ENCODE results near the gene GRIK3. TPM values are rescaled to one million over a fixed set of nuclear protein-coding genes. Genes with fewer than 3 reads are reported as not detected.

Gene GRIK3
- total and polyA plus RNA-seq, 2 experiments from 2014 or later: 0.09 TPM; not detected in 1

- Histone ChIP-seq H3K4me1 (ENCODE audit: low read depth) (no peaks in the 10 kb centered on the region), H3K36me3 (no peaks in the 10 kb centered on the region), H3K4me3 (no peak overlapping the region), H3K27me3 (no peaks in the 10 kb centered on the region), H3K9me3 (ENCODE audit: low read depth) (no peaks in the 10 kb centered on the region), H3K27ac (no peak overlapping the region)
- no peak for DNase-seq (ENCODE audit: low read depth in 1 of 2, low spot score in 1 of 2)
- TF ChIP-seq, protein P1, sequence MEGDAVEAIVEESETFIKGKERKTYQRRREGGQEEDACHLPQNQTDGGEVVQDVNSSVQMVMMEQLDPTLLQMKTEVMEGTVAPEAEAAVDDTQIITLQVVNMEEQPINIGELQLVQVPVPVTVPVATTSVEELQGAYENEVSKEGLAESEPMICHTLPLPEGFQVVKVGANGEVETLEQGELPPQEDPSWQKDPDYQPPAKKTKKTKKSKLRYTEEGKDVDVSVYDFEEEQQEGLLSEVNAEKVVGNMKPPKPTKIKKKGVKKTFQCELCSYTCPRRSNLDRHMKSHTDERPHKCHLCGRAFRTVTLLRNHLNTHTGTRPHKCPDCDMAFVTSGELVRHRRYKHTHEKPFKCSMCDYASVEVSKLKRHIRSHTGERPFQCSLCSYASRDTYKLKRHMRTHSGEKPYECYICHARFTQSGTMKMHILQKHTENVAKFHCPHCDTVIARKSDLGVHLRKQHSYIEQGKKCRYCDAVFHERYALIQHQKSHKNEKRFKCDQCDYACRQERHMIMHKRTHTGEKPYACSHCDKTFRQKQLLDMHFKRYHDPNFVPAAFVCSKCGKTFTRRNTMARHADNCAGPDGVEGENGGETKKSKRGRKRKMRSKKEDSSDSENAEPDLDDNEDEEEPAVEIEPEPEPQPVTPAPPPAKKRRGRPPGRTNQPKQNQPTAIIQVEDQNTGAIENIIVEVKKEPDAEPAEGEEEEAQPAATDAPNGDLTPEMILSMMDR (IDR thresholded peaks at IDR 0.05; ENCODE audit: low read depth, low read length): no peak
Measured at GRCh38 chr1:36922593-36923426, 111.5 kb downstream of the GRIK3 start.

GRCh38 chr1:36922071-36922470 is 112.2 kb downstream of the GRIK3 start:
- DNase-seq (ENCODE audit: low read depth in 1 of 2, low spot score in 1 of 2): no peak
- H3K36me3 ChIP-seq: no peaks in the 10 kb centered on the region
- no peaks in the 10 kb centered on the region for H3K27me3 ChIP-seq
- no peaks in the 10 kb centered on the region for H3K9me3 ChIP-seq (ENCODE audit: low read depth)
- H3K4me1 ChIP-seq (ENCODE audit: low read depth): no peaks in the 10 kb centered on the region
- no peak overlapping the region for H3K27ac ChIP-seq
- TF ChIP-seq, protein P1 (IDR thresholded peaks at IDR 0.05; ENCODE audit: low read depth, low read length): no peak
- no peak overlapping the region for H3K4me3 ChIP-seq

DNA sequence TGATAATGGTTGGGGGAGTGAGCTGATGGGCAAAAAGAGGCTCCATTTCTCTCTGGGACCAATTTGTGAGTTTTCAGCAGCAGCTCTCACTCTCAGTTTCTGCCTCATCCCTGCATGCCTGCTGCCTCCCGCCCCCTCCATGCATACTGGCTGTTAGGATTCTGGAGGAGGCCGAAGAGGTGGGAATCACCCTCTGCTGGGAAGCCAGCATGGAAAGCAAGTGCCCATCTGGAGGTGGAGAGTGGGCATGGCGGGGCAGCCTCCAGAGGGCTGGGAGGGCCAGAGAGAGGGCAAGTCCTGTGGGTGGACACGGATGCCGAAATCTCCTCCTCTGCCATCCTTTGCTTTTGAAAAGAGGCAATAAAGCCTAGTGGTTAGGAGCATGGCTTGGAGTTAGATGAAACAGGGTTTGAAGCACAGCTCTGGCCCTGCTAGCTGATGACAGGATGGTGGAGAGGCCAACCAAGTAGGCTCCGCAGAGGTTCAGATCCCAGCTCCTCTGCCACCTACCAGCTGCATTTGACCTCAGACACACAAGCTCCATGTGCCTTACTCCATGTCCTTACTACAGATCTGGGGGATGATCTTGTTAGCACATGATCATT is 113.4 kb downstream of the GRIK3 start:
- H3K9me3 ChIP-seq (ENCODE audit: low read depth): no peaks in the 10 kb centered on the region
- H3K4me1 ChIP-seq (ENCODE audit: low read depth): no peaks in the 10 kb centered on the region
- no peaks in the 10 kb centered on the region for H3K36me3 ChIP-seq
- no peak for DNase-seq (ENCODE audit: low read depth in 1 of 2, low spot score in 1 of 2)
- H3K27ac ChIP-seq: no peak overlapping the region
- TF ChIP-seq, protein P1 (IDR thresholded peaks at IDR 0.05; ENCODE audit: low read depth, low read length): no peak
- no peak overlapping the region for H3K4me3 ChIP-seq
- H3K27me3 ChIP-seq: no peaks in the 10 kb centered on the region

DNA sequence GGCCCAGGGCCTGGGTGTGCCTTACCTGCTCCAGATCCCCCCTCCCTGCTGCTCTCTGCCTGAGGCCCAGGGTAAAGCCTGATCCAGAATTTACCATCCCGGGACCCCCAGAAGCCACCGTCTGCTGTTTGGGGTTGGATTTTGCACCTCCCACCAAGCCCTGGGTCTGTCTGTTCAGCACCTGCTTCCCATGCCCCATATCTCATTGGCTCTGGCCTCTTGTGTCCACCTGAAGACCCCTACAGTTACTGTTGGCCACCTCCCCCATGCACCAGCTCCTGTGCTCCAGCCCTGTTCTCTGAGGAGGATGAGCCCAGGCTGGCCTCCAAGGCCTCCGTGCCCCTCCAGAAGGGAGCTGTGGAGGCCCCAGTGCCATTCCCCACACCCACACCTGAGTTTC is 113.9 kb downstream of the GRIK3 start:
- no peaks in the 10 kb centered on the region for H3K36me3 ChIP-seq
- H3K27ac ChIP-seq: no peak overlapping the region
- TF ChIP-seq, protein P1 (IDR thresholded peaks at IDR 0.05; ENCODE audit: low read depth, low read length): no peak
- H3K9me3 ChIP-seq (ENCODE audit: low read depth): no peaks in the 10 kb centered on the region
- no peaks in the 10 kb centered on the region for H3K27me3 ChIP-seq
- H3K4me3 ChIP-seq: no peak overlapping the region
- no peak for DNase-seq (ENCODE audit: low read depth in 1 of 2, low spot score in 1 of 2)
- no peaks in the 10 kb centered on the region for H3K4me1 ChIP-seq (ENCODE audit: low read depth)

GRCh38 chr1:36919491-36920145 is 114.7 kb downstream of the GRIK3 start:
- H3K36me3 ChIP-seq: no peaks in the 10 kb centered on the region
- H3K27me3 ChIP-seq: no peaks in the 10 kb centered on the region
- H3K9me3 ChIP-seq (ENCODE audit: low read depth): no peaks in the 10 kb centered on the region
- no peak for DNase-seq (ENCODE audit: low read depth in 1 of 2, low spot score in 1 of 2)
- H3K4me3 ChIP-seq: no peak overlapping the region
- H3K4me1 ChIP-seq (ENCODE audit: low read depth): no peaks in the 10 kb centered on the region
- no peak overlapping the region for H3K27ac ChIP-seq
- TF ChIP-seq, protein P1 (IDR thresholded peaks at IDR 0.05; ENCODE audit: low read depth, low read length): no peak
